NCI-H1436 (cell line): ENCODE measurements around the gene EYS.
"Not testable (repeated sequence)": the region's sequence is repeated elsewhere in the genome, so short reads cannot be mapped to it uniquely, and the experiment has no call there.

Source experiments
- DNase-seq: peaks from one replicate; lab custom pipeline; 2025; lab: John Stamatoyannopoulos, UW

Gene EYS

GRCh38 chr6:63819831-63820230, 1887.2 kb downstream of the EYS start:
- no peak for DNase-seq

GRCh38 chr6:63817492-63818050, 1889.5 kb downstream of the EYS start:
- DNase-seq: no peak

- no peak for DNase-seq
Measured at GRCh38 chr6:63816982-63817436, 1890.0 kb downstream of the EYS start.

GRCh38 chr6:63816401-63816981, 1890.5 kb downstream of the EYS start:
- DNase-seq: no peak

GRCh38 chr6:63814459-63814858, 1892.6 kb downstream of the EYS start:
- DNase-seq: no peak

- no peak for DNase-seq
Measured at GRCh38 chr6:63813566-63814120, 1893.4 kb downstream of the EYS start.

- DNase-seq: no peak
Measured at GRCh38 chr6:63808576-63808975, 1898.5 kb downstream of the EYS start.

- DNase-seq: no peak
Measured at GRCh38 chr6:63807056-63807455, 1900.0 kb downstream of the EYS start.

- DNase-seq: no peak
Measured at GRCh38 chr6:63806573-63806913, 1900.5 kb downstream of the EYS start.

- DNase-seq: no peak
Measured at GRCh38 chr6:63805808-63806572, 1901.0 kb downstream of the EYS start.

- no peak for DNase-seq
Measured at GRCh38 chr6:63805345-63805744, 1901.7 kb downstream of the EYS start.

- no peak for DNase-seq
Measured at GRCh38 chr6:63804381-63804956, 1902.6 kb downstream of the EYS start.

GRCh38 chr6:63803371-63803770, 1903.7 kb downstream of the EYS start:
- no peak for DNase-seq

GRCh38 chr6:63802606-63803206, 1904.3 kb downstream of the EYS start:
- DNase-seq: no peak

GRCh38 chr6:63800386-63800785, 1906.6 kb downstream of the EYS start:
- not testable (repeated sequence) for DNase-seq

GRCh38 chr6:63799813-63800212, 1907.2 kb downstream of the EYS start:
- DNase-seq: no peak

GRCh38 chr6:63799313-63799712, 1907.7 kb downstream of the EYS start:
- DNase-seq: no peak

GRCh38 chr6:63798378-63798777, 1908.6 kb downstream of the EYS start:
- DNase-seq: no peak

- DNase-seq: no peak
Measured at GRCh38 chr6:63797721-63798120, 1909.3 kb downstream of the EYS start.

- no peak for DNase-seq
Measured at GRCh38 chr6:63795826-63796225, 1911.2 kb downstream of the EYS start.

GRCh38 chr6:63795006-63795405, 1912.0 kb downstream of the EYS start:
- DNase-seq: no peak

- DNase-seq: no peak
Measured at GRCh38 chr6:63793465-63794137, 1913.4 kb downstream of the EYS start.
